Trophoblast cell (in vitro differentiated cells and primary cell): Measurements from ENCODE around the gene EXOSC7.

Experiments used
- DNase-seq, 2 donors: peaks; one replicate each; pipeline ENCODE4 v3.0.0-alpha.2; 2016
- H2AFZ ChIP-seq: 2 replicates; pipeline ENCODE4 v1.6.1; 2013; ENCODE audit warnings: low read length, moderate library complexity, mild to moderate bottlenecking; ENCODE audit not compliant: insufficient read depth, poor library complexity
- H2AK5ac ChIP-seq: 2 replicates; pipeline ENCODE4 v1.6.1; 2013; ENCODE audit warnings: mild to moderate bottlenecking, low read length
- H2BK120ac ChIP-seq: 2 replicates; pipeline ENCODE4 v1.6.1; 2013; ENCODE audit warnings: low read length, mild to moderate bottlenecking, moderate library complexity; ENCODE audit not compliant: insufficient read depth, poor library complexity
- H2BK12ac ChIP-seq: 2 replicates; pipeline ENCODE4 v1.6.1; 2013; ENCODE audit warnings: mild to moderate bottlenecking, low read length, moderate library complexity
- H2BK5ac ChIP-seq: 2 replicates; pipeline ENCODE4 v1.6.1; 2013; ENCODE audit warnings: low read length, low read depth, moderate library complexity, mild to moderate bottlenecking; ENCODE audit not compliant: poor library complexity
- H3K14ac ChIP-seq: 2 replicates; pipeline ENCODE4 v1.6.1; 2013; ENCODE audit warnings: mild to moderate bottlenecking, low read length
- H3K18ac ChIP-seq: 2 replicates; pipeline ENCODE4 v1.6.1; 2013; ENCODE audit warnings: mild to moderate bottlenecking, low read length
- H3K23ac ChIP-seq: 2 replicates; pipeline ENCODE4 v1.6.1; 2013; ENCODE audit warnings: low read length
- H3K27ac ChIP-seq: 2 replicates; pipeline ENCODE4 v1.5.1; 2013; ENCODE audit warnings: low read depth, mild to moderate bottlenecking, inconsistent platforms, low read length, moderate library complexity
- H3K27me3 ChIP-seq: 2 replicates; pipeline ENCODE4 v1.6.1; 2013; ENCODE audit warnings: inconsistent platforms, mild to moderate bottlenecking, low read length, moderate library complexity; ENCODE audit not compliant: insufficient read depth
- H3K36me3 ChIP-seq, 2 experiments: 1 replicate in 1 of 2; 2 replicates in 1 of 2; pipeline ENCODE4 v1.6.1; 2013; ENCODE audit warnings: low read length in 2 of 2, mild to moderate bottlenecking in 2 of 2, moderate library complexity in 1 of 2; ENCODE audit not compliant: insufficient read depth in 2 of 2, control insufficient read depth in 1 of 2
- H3K4ac ChIP-seq: 2 replicates; pipeline ENCODE4 v1.6.1; 2013; ENCODE audit warnings: low read depth, mild to moderate bottlenecking, low read length, moderate library complexity
- H3K4me1 ChIP-seq, 2 experiments: 1 replicate in 1 of 2; 2 replicates in 1 of 2; pipeline ENCODE4 v1.6.1; 2013; ENCODE audit warnings: low read length in 2 of 2, mild to moderate bottlenecking in 2 of 2, moderate library complexity in 1 of 2; ENCODE audit not compliant: insufficient read depth in 2 of 2, control insufficient read depth in 1 of 2
- H3K4me2 ChIP-seq: 2 replicates; pipeline ENCODE4 v1.6.1; 2013; ENCODE audit warnings: inconsistent platforms, mild to moderate bottlenecking, low read length, moderate library complexity
- H3K4me3 ChIP-seq: 2 replicates; pipeline ENCODE4 v1.5.1; 2013; ENCODE audit warnings: mild to moderate bottlenecking, low read depth, low read length, inconsistent platforms
- H3K79me1 ChIP-seq: one replicate; pipeline ENCODE4 v1.6.1; 2013; ENCODE audit warnings: low read length
- H3K79me2 ChIP-seq: 2 replicates; pipeline ENCODE4 v1.6.1; 2013; ENCODE audit warnings: low read length, mild to moderate bottlenecking; ENCODE audit not compliant: control insufficient read depth, insufficient read depth, poor library complexity
- H3K9ac ChIP-seq: 2 replicates; pipeline ENCODE4 v1.6.1; 2013; ENCODE audit warnings: mild to moderate bottlenecking, low read length
- H3K9me3 ChIP-seq: 2 replicates; pipeline ENCODE4 v1.6.1; 2013; ENCODE audit warnings: low read depth, mild to moderate bottlenecking, control low read depth, inconsistent platforms, low read length; ENCODE audit not compliant: insufficient read depth
- H4K12ac ChIP-seq: 2 replicates; pipeline ENCODE4 v1.6.1; 2013; ENCODE audit warnings: low read depth, mild to moderate bottlenecking, low read length, moderate library complexity
- H4K8ac ChIP-seq: 2 replicates; pipeline ENCODE4 v1.6.1; 2013; ENCODE audit warnings: low read depth, mild to moderate bottlenecking, low read length, moderate library complexity
- H4K91ac ChIP-seq: one replicate; pipeline ENCODE4 v1.6.1; 2013; ENCODE audit warnings: low read depth, mild to moderate bottlenecking, low read length, moderate library complexity
- WGBS: extraction: QIAGEN DNeasy Blood & Tissue Kit; methylation state at CpG from one replicate; pipeline ENCODE4 v1.1.7; 2013; ENCODE audit warnings: missing lambda C conversion rate; ENCODE audit not compliant: insufficient read length, insufficient coverage; ENCODE audit errors: extremely low coverage; 5-methylcytosine and 5-hydroxymethylcytosine counted together

The EXOSC7 gene

GRCh38 chr3:44996556-44996969 is 20.5 kb downstream of the EXOSC7 start:
- H4K12ac ChIP-seq = no peak overlapping the region
- no peak overlapping the region for H4K91ac ChIP-seq
- H3K4me2 ChIP-seq = no peak overlapping the region
- H3K18ac ChIP-seq = no peak overlapping the region
- peaks cover 15 to 27% of the 10 kb centered on the region in 2 experiments for H3K36me3 ChIP-seq
- H2BK5ac ChIP-seq = no peak overlapping the region
- H2AFZ ChIP-seq = no peak overlapping the region
- no peak overlapping the region for H2BK120ac ChIP-seq
- H3K23ac ChIP-seq = no peak overlapping the region
- H3K27me3 ChIP-seq = no peaks in the 10 kb centered on the region
- no peak for DNase-seq
- no peak overlapping the region for H2BK12ac ChIP-seq
- H3K9ac ChIP-seq = no peak overlapping the region
- H3K4me3 ChIP-seq = no peak overlapping the region
- no peak overlapping the region for H3K4ac ChIP-seq
- peaks cover 6% of the 10 kb centered on the region in 2 experiments for H3K4me1 ChIP-seq
- no peaks in the 10 kb centered on the region for H3K79me2 ChIP-seq
- WGBS = no CpG with 5 or more reads among the region's 3 CpGs
- no peaks in the 10 kb centered on the region for H3K79me1 ChIP-seq
- H2AK5ac ChIP-seq = no peak overlapping the region
- no peak overlapping the region for H3K14ac ChIP-seq
- H3K27ac ChIP-seq = no peak overlapping the region
- H4K8ac ChIP-seq = no peak overlapping the region
- no peaks in the 10 kb centered on the region for H3K9me3 ChIP-seq

GRCh38 chr3:44999782-45000181 is 23.7 kb downstream of the EXOSC7 start:
- H3K23ac ChIP-seq = no peak overlapping the region
- no peak for DNase-seq
- H2BK5ac ChIP-seq = no peak overlapping the region
- no peaks in the 10 kb centered on the region for H3K79me2 ChIP-seq
- H3K4me1 ChIP-seq = no peaks in the 10 kb centered on the region
- no peak overlapping the region for H3K18ac ChIP-seq
- no peak overlapping the region for H2BK120ac ChIP-seq
- no peak overlapping the region for H4K12ac ChIP-seq
- no peak overlapping the region for H3K9ac ChIP-seq
- no peaks in the 10 kb centered on the region for H3K27me3 ChIP-seq
- WGBS = no CpG with 5 or more reads among the region's 2 CpGs
- no peak overlapping the region for H2BK12ac ChIP-seq
- no peak overlapping the region for H3K14ac ChIP-seq
- H3K27ac ChIP-seq = no peak overlapping the region
- H4K8ac ChIP-seq = no peak overlapping the region
- no peaks in the 10 kb centered on the region for H3K9me3 ChIP-seq
- H3K36me3 ChIP-seq = peaks cover 19 to 38% of the 10 kb centered on the region in 2 experiments
- no peak overlapping the region for H3K4me3 ChIP-seq
- H3K79me1 ChIP-seq = no peaks in the 10 kb centered on the region
- no peak overlapping the region for H3K4ac ChIP-seq
- no peak overlapping the region for H4K91ac ChIP-seq
- no peak overlapping the region for H3K4me2 ChIP-seq
- no peak overlapping the region for H2AFZ ChIP-seq
- H2AK5ac ChIP-seq = no peak overlapping the region

GRCh38 chr3:45000823-45001222 is 24.8 kb downstream of the EXOSC7 start:
- Histone ChIP-seq H4K8ac (no peak overlapping the region), H4K91ac (no peak overlapping the region), H2AK5ac (no peak overlapping the region), H2BK5ac (no peak overlapping the region), H3K4ac (no peak overlapping the region), H2AFZ (no peak overlapping the region), H3K27me3 (no peaks in the 10 kb centered on the region), H3K23ac (no peak overlapping the region), H2BK12ac (no peak overlapping the region), H3K9ac (no peak overlapping the region), H3K4me3 (no peak overlapping the region), H4K12ac (no peak overlapping the region), H3K27ac (no peak overlapping the region), H3K36me3 (peaks cover 17 to 39% of the 10 kb centered on the region in 2 experiments), H3K79me1 (no peaks in the 10 kb centered on the region), H3K4me2 (no peak overlapping the region), H3K4me1 (no peaks in the 10 kb centered on the region), H3K14ac (no peak overlapping the region), H2BK120ac (no peak overlapping the region), H3K9me3 (no peaks in the 10 kb centered on the region), H3K79me2 (no peaks in the 10 kb centered on the region), H3K18ac (no peak overlapping the region)
- DNase-seq = no peak
- no CpG with 5 or more reads among the region's 4 CpGs for WGBS

DNA sequence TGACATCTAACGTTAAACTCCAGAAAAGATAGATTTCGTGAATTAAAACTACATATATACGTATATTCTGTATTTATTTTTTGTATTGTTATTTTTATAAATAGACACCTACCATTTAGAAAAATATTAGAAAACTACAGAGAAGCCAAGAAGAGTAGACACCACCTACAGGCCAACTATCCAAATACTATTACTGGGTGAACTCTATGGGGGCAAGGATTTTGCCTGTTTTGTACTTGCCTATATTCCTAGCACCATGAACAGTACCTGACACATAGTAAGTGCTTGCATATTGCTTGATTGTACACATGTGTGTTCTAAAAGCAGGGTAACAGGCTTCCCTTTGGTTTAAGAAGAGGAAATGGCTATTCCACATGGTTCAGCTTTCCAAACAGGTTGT is 25.7 kb downstream of the EXOSC7 start:
- no peak overlapping the region for H2BK120ac ChIP-seq
- no peak overlapping the region for H2BK5ac ChIP-seq
- no peak overlapping the region for H3K4me2 ChIP-seq
- no peak overlapping the region for H4K8ac ChIP-seq
- DNase-seq = no peak
- H3K18ac ChIP-seq = no peak overlapping the region
- H3K79me1 ChIP-seq = no peaks in the 10 kb centered on the region
- no peak overlapping the region for H3K4ac ChIP-seq
- H3K4me1 ChIP-seq = no peaks in the 10 kb centered on the region
- no peak overlapping the region for H2AFZ ChIP-seq
- no peak overlapping the region for H3K27ac ChIP-seq
- no peaks in the 10 kb centered on the region for H3K79me2 ChIP-seq
- H3K36me3 ChIP-seq = peaks cover 15 to 36% of the 10 kb centered on the region in 2 experiments
- H3K27me3 ChIP-seq = no peaks in the 10 kb centered on the region
- no peak overlapping the region for H3K9ac ChIP-seq
- H3K23ac ChIP-seq = no peak overlapping the region
- WGBS = no CpG with 5 or more reads among the region's 3 CpGs
- H2AK5ac ChIP-seq = no peak overlapping the region
- no peak overlapping the region for H2BK12ac ChIP-seq
- H4K12ac ChIP-seq = no peak overlapping the region
- H3K4me3 ChIP-seq = no peak overlapping the region
- no peak overlapping the region for H3K14ac ChIP-seq
- no peaks in the 10 kb centered on the region for H3K9me3 ChIP-seq
- no peak overlapping the region for H4K91ac ChIP-seq
